GM23248 (cell line): ENCODE results near the gene CETP.
"Not testable (repeated sequence)": the region's sequence is repeated elsewhere in the genome, so short reads cannot be mapped to it uniquely, and the experiment has no call there.

Source experiments
- EZH2 ChIP-seq: fragments of 200-600 bp; sonication (generic); IDR thresholded peaks from 2 replicates; pipeline ENCODE4 v1.6.1; 2018; ENCODE audit warnings: antibody characterized with exemption, mild to moderate bottlenecking; ENCODE audit not compliant: insufficient read depth, poor library complexity, severe bottlenecking
- EZH2phosphoT487 ChIP-seq: fragments of 200-600 bp; sonication (generic); IDR thresholded peaks from 2 replicates; pipeline ENCODE4 v1.6.1; 2018; ENCODE audit warnings: antibody characterized with exemption, moderate library complexity, mild to moderate bottlenecking, low read depth; ENCODE audit not compliant: insufficient read depth

DNA sequence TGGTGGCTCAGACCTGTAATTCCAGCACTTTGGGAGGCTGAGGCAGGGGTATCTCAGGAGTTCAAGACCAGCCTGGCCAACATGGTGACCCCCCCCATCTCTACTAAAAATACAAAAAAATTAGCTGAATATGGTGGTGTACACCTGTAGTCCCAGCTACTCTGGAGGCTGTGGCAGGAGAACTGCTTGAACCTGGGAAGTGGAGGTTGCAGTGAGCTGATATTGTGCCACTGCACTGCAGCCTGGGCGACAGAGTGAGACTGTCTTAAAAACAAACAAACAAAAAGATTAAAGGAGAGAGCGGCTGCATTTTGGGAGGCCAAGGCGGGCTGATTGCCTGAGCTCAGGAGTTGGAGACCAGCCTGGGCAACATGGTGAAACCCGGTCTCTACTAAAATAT, 25.2 kb downstream of the CETP start:
- TF ChIP-seq EZH2, EZH2phosphoT487: not testable (repeated sequence)
